Neural progenitor cell (in vitro differentiated cells): ENCODE data around the gene LMBRD2.

Source experiments
- EZH2phosphoT487 ChIP-seq: fragments of 200-600 bp; sonication (generic); IDR thresholded peaks from 2 replicates; pipeline ENCODE4 v1.6.1; 2017; ENCODE audit warnings: antibody characterized with exemption
- TF ChIP-seq, protein P1 (sequence below): fragments of 200-600 bp; sonication (generic); IDR thresholded peaks from 2 replicates; pipeline ENCODE4 v1.5.1; 2017; ENCODE audit warnings: antibody characterized with exemption, mild to moderate bottlenecking

DNA sequence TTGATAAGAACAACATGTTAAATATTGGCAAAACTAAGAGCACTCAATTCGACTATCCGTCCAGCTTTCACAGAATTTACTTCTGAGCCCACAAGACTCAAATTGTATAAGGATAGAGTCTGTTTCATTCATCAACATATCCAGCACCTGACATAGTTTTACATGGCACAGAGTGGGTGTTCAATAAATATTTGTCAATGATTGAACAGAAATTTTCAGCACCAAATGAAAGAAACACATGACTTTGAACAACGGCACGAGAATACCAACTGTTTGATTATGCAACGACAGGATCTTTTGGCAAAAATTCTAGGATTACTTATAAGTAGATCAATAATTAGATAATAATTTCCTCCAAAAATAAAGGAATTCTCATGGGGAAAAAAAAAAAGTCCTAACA lies 42.1 kb upstream of the LMBRD2 start:
- TF ChIP-seq, protein P1, sequence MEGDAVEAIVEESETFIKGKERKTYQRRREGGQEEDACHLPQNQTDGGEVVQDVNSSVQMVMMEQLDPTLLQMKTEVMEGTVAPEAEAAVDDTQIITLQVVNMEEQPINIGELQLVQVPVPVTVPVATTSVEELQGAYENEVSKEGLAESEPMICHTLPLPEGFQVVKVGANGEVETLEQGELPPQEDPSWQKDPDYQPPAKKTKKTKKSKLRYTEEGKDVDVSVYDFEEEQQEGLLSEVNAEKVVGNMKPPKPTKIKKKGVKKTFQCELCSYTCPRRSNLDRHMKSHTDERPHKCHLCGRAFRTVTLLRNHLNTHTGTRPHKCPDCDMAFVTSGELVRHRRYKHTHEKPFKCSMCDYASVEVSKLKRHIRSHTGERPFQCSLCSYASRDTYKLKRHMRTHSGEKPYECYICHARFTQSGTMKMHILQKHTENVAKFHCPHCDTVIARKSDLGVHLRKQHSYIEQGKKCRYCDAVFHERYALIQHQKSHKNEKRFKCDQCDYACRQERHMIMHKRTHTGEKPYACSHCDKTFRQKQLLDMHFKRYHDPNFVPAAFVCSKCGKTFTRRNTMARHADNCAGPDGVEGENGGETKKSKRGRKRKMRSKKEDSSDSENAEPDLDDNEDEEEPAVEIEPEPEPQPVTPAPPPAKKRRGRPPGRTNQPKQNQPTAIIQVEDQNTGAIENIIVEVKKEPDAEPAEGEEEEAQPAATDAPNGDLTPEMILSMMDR = no peak
- no peak for TF ChIP-seq EZH2phosphoT487
